PC-3 (cell line): ENCODE results near the gene CEACAM3. TPM values are rescaled to one million over a fixed set of nuclear protein-coding genes. Genes with fewer than 3 reads are reported as not detected.

Experiments used
- ATAC-seq: fragments of 200-7000 bp; cut with Tn5 transposase; 2 replicates; pipeline ENCODE4 v1.9.1; 2020; ENCODE audit warnings: mild to moderate bottlenecking, moderate library complexity
- BruUV-seq: library from RNA; stranded (reverse); fragments of 400-500 nt; replicated peaks from 2 replicates; lab custom pipeline; 2021; lab: Mats Ljungman, UMichigan
- CTCF ChIA-PET: fragments of 300-600 bp; sonication (Branson Sonifier 250); formaldehyde crosslinking; loops from one replicate; lab custom pipeline; 2022; ENCODE audit warnings: antibody characterized with exemption; lab: Charles Lee
- POLR2A ChIA-PET: fragments of 300-600 bp; sonication (Branson Sonifier 250); formaldehyde crosslinking; loops from one replicate; lab custom pipeline; 2022; ENCODE audit warnings: antibody characterized with exemption; ENCODE audit not compliant: unreplicated experiment; lab: Charles Lee
- DNase-seq: peaks from one replicate; pipeline ENCODE4 v3.0.0-alpha.2; 2015
- H2AFZ ChIP-seq: fragments of 300-600 bp; sonication (generic); 2 replicates; pipeline ENCODE4 v1.6.0; 2016; ENCODE audit warnings: antibody characterized with exemption, low read length
- H3F3A ChIP-seq: fragments of 300-600 bp; sonication (generic); one replicate; pipeline ENCODE4 v1.6.0; 2017; ENCODE audit warnings: antibody characterized with exemption, low read length, control low read depth, mild to moderate bottlenecking; ENCODE audit not compliant: unreplicated experiment
- H3K27ac ChIP-seq: fragments of 300-600 bp; sonication (generic); 2 replicates; pipeline ENCODE4 v1.5.1; 2016; ENCODE audit warnings: mild to moderate bottlenecking, low read length
- H3K27me3 ChIP-seq: fragments of 300-600 bp; sonication (generic); 2 replicates; pipeline ENCODE4 v1.6.1; 2016; ENCODE audit warnings: low read length, mixed read lengths
- H3K36me3 ChIP-seq: fragments of 300-600 bp; sonication (generic); 2 replicates; pipeline ENCODE4 v1.6.1; 2016; ENCODE audit warnings: low read depth, mixed run types, low read length, mixed read lengths
- H3K4me1 ChIP-seq: fragments of 300-600 bp; sonication (generic); 2 replicates; pipeline ENCODE4 v1.5.1; 2016; ENCODE audit warnings: low read length; ENCODE audit not compliant: insufficient read depth
- H3K4me2 ChIP-seq: fragments of 300-600 bp; sonication (generic); 2 replicates; pipeline ENCODE4 v1.6.0; 2016; ENCODE audit warnings: low read length
- H3K4me3 ChIP-seq: fragments of 300-600 bp; sonication (generic); 2 replicates; pipeline ENCODE4 v1.5.1; 2016; ENCODE audit warnings: mild to moderate bottlenecking, low read length, mixed read lengths
- H3K79me2 ChIP-seq: fragments of 300-600 bp; sonication (generic); 2 replicates; pipeline ENCODE4 v1.6.1; 2017; ENCODE audit warnings: low read length, mixed read lengths
- H3K9ac ChIP-seq: fragments of 300-600 bp; sonication (generic); 2 replicates; pipeline ENCODE4 v1.6.0; 2016; ENCODE audit warnings: mild to moderate bottlenecking, low read length
- H3K9me2 ChIP-seq: fragments of 300-600 bp; sonication (generic); replicated peaks from 2 replicates; pipeline ENCODE4 v1.6.1; 2016; ENCODE audit warnings: mixed run types, low read length, mixed read lengths
- H3K9me3 ChIP-seq: fragments of 300-600 bp; sonication (generic); 2 replicates; pipeline ENCODE4 v1.6.1; 2016; ENCODE audit warnings: low read length, mixed read lengths
- H4K20me1 ChIP-seq: fragments of 300-600 bp; sonication (generic); 2 replicates; pipeline ENCODE4 v1.6.1; 2016; ENCODE audit warnings: low read length, mixed read lengths
- EZH2 ChIP-seq: fragments of 300-600 bp; sonication (generic); IDR thresholded peaks from one replicate; pipeline ENCODE4 v1.6.1; 2017; ENCODE audit warnings: antibody characterized with exemption, mild to moderate bottlenecking, low read length; ENCODE audit not compliant: unreplicated experiment
- EZH2phosphoT487 ChIP-seq: fragments of 300-600 bp; sonication (generic); IDR thresholded peaks from 2 replicates; pipeline ENCODE4 v1.6.1; 2018; ENCODE audit warnings: mild to moderate bottlenecking, antibody characterized with exemption, low read length, borderline replicate concordance
- intact Hi-C: fragments of 100-400 bp; cut with micrococcal nuclease; formaldehyde crosslinking; loops from 2 replicates; pipeline ENCODE4 v1.9.0; 2023
- total RNA-seq: library from RNA; depleted of rRNA; stranded (reverse); fragments of >200 nt; gene quantifications from 2 replicates; pipeline ENCODE4 v1.2.3, GENCODE V29; 2014
- TF ChIP-seq, protein P1 (sequence below): fragments of 300-600 bp; sonication (generic); conservative IDR thresholded peaks from 2 replicates; pipeline ENCODE4 v1.5.1; 2017; ENCODE audit warnings: antibody characterized with exemption, low read depth, mild to moderate bottlenecking, low read length

Gene CEACAM3
- total RNA-seq, 1 experiment from 2014 or later: not detected

DNA sequence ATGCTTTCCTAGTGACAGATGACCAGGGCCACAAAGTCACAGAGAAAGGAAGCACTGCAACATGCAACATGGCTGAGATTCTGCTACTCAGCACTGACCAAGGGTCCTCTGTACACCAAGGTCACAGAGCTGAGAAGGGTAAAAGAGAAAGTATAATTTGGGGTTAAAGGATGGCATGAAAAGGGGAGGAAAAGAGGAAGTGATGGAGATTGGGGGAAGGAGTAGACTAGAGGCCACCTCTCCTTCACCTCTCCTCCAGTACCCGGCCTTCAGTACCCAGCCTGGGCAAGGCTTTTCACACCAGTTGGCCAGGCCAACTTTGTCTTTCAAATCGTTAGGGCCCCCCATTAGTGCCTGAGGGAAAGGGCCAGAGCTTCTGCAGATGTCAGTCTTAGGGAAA, 57.4 kb downstream of the CEACAM3 start:
- Histone ChIP-seq H3K4me1 (peaks cover under 1% of the 10 kb centered on the region; the same call in 1 of the 2 replicates), H4K20me1 (no peaks in the 10 kb centered on the region), H3K27ac (no peak overlapping the region), H3K4me3 (no peak overlapping the region), H3K79me2 (no peaks in the 10 kb centered on the region), H3K4me2 (no peak overlapping the region), H3K9me2 (no peaks in the 10 kb centered on the region), H3K9ac (no peak overlapping the region), H3F3A (no peaks in the 10 kb centered on the region), H3K27me3 (peaks cover 33% of the 10 kb centered on the region), H3K9me3 (no peaks in the 10 kb centered on the region), H2AFZ (no peak overlapping the region), H3K36me3 (no peaks in the 10 kb centered on the region)
- POLR2A ChIA-PET: no interaction called here
- DNase-seq (no peak), ATAC-seq (no peak)
- TF ChIP-seq, protein P1, sequence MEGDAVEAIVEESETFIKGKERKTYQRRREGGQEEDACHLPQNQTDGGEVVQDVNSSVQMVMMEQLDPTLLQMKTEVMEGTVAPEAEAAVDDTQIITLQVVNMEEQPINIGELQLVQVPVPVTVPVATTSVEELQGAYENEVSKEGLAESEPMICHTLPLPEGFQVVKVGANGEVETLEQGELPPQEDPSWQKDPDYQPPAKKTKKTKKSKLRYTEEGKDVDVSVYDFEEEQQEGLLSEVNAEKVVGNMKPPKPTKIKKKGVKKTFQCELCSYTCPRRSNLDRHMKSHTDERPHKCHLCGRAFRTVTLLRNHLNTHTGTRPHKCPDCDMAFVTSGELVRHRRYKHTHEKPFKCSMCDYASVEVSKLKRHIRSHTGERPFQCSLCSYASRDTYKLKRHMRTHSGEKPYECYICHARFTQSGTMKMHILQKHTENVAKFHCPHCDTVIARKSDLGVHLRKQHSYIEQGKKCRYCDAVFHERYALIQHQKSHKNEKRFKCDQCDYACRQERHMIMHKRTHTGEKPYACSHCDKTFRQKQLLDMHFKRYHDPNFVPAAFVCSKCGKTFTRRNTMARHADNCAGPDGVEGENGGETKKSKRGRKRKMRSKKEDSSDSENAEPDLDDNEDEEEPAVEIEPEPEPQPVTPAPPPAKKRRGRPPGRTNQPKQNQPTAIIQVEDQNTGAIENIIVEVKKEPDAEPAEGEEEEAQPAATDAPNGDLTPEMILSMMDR: no peak
- TF ChIP-seq EZH2 (no peak), EZH2phosphoT487 (no peak)
- BruUV-seq: no TSS peak
- intact Hi-C loops: no loop called here
- CTCF ChIA-PET: no interaction called here

DNA sequence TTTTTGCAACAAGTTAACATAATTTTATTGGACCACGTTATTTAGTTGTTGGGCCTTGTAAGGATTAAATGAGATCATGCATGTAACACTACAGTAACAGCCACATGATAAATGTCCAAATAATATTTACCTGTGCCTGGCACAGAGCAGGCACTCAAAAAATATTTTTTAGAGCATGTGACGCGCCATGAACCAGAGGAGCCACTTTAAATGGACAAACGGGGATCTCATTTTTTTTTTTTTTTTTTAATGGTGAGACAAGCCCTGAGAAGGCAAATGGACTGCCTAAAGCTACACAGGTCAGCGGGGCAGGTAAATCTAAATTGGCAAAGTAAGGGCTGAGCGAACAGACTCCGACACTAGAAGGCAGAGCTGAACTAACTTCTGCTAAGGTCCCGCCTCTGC, 62.8 kb downstream of the CEACAM3 start:
- intact Hi-C loops: no loop called here
- no peaks in the 10 kb centered on the region for H3K9me2 ChIP-seq
- peak overlapping the region; percentile 76 for H2AFZ ChIP-seq
- POLR2A ChIA-PET: interaction anchor here (0.5 kb wide), 1 partner anchor 1652 kb away, joined by 3 read pairs; no protein-coding TSS in a partner anchor
- H3K4me3 ChIP-seq: peak overlapping the region; percentile 63
- CTCF ChIA-PET: interaction anchor here (0.6 kb wide), 1 partner anchor 153 kb away, joined by 3 read pairs; no protein-coding TSS in a partner anchor
- peak overlapping the region; percentile 88 for H3K4me2 ChIP-seq
- H3K9ac ChIP-seq: peak overlapping the region; percentile 53; the same call in 1 of the 2 replicates
- BruUV-seq: no TSS peak
- H3K27ac ChIP-seq: 0 out of 2 replicates have a peak overlapping the region, but pooled peaks have one; percentile 7
- peaks cover 35% of the 10 kb centered on the region for H3K36me3 ChIP-seq
- no peaks in the 10 kb centered on the region for H3K9me3 ChIP-seq
- peaks cover 30% of the 10 kb centered on the region for H3K4me1 ChIP-seq
- peaks cover 5% of the 10 kb centered on the region; the same call in 1 of the 2 replicates for H3K27me3 ChIP-seq
- no peaks in the 10 kb centered on the region for H3F3A ChIP-seq
- DNase-seq (no peak), ATAC-seq (no peak)
- TF ChIP-seq, protein P1: no peak
- no peak for TF ChIP-seq EZH2phosphoT487
- TF ChIP-seq EZH2: no peak
- peaks cover 34% of the 10 kb centered on the region for H4K20me1 ChIP-seq
- peaks cover 42% of the 10 kb centered on the region for H3K79me2 ChIP-seq
